Keratinocyte (primary cell): ENCODE results near the gene VAMP2. TPM values are rescaled to one million over a fixed set of nuclear protein-coding genes. Genes with fewer than 3 reads are reported as not detected.

Experiments
- DNase-seq: peaks from one replicate; pipeline ENCODE4 v3.0.0-alpha.2; 2011; ENCODE audit warnings: low read depth, missing footprints, low spot score
- FAIRE-seq: peaks from 2 replicates; lab custom pipeline; 2011; peaks lifted over from hg19 to GRCh38; lab: Jason Lieb, UNC
- H2AFZ ChIP-seq: 2 replicates; pipeline ENCODE4 v1.6.0; 2012; ENCODE audit warnings: low read length, control low read depth, inconsistent platforms; ENCODE audit not compliant: control insufficient read depth
- H3K27ac ChIP-seq: 2 replicates; pipeline ENCODE4 v1.5.1; 2011; ENCODE audit warnings: low read length; ENCODE audit not compliant: control insufficient read depth, insufficient read depth
- H3K27me3 ChIP-seq: 3 replicates; pipeline ENCODE4 v1.6.0; 2011; ENCODE audit warnings: low read length; ENCODE audit not compliant: control insufficient read depth, insufficient read depth; ENCODE audit errors: extremely low read depth
- H3K36me3 ChIP-seq, 2 experiments: 2 replicates in 1 of 2; 3 replicates in 1 of 2; pipeline ENCODE4 v1.5.1; 2011; ENCODE audit warnings: low read length in 2 of 2, mild to moderate bottlenecking in 1 of 2; ENCODE audit not compliant: control insufficient read depth in 2 of 2, insufficient read depth in 2 of 2; ENCODE audit errors: extremely low read depth in 1 of 2
- H3K4me1 ChIP-seq: 3 replicates; pipeline ENCODE4 v1.5.1; 2011; ENCODE audit warnings: low read length; ENCODE audit not compliant: control insufficient read depth, insufficient read depth; ENCODE audit errors: extremely low read depth
- H3K4me2 ChIP-seq: 3 replicates; pipeline ENCODE4 v1.6.0; 2011; ENCODE audit warnings: low read depth, low read length; ENCODE audit not compliant: control insufficient read depth, insufficient read depth; ENCODE audit errors: extremely low read depth
- H3K4me3 ChIP-seq, 3 experiments: fragments of 200-600 bp in 1 of 3; sonication (generic) in 1 of 3; 2 replicates in 2 of 3; 3 replicates in 1 of 3; pipeline ENCODE4 v1.5.1; 2011 to 2016; ENCODE audit warnings: low read length in 3 of 3, mild to moderate bottlenecking in 3 of 3, control low read depth in 2 of 3, inconsistent platforms in 1 of 3, low read depth in 1 of 3, mixed read lengths in 1 of 3, mixed run types in 1 of 3, moderate library complexity in 1 of 3; ENCODE audit not compliant: control insufficient read depth in 2 of 3, insufficient read depth in 2 of 3; ENCODE audit errors: extremely low read depth in 1 of 3
- H3K79me2 ChIP-seq: 2 replicates; pipeline ENCODE4 v1.6.0; 2012; ENCODE audit warnings: low read length; ENCODE audit not compliant: control insufficient read depth, insufficient read depth
- H3K9ac ChIP-seq: 3 replicates; pipeline ENCODE4 v1.6.0; 2011; ENCODE audit warnings: low read length; ENCODE audit not compliant: control insufficient read depth, insufficient read depth; ENCODE audit errors: extremely low read depth
- H3K9me1 ChIP-seq: 3 replicates; pipeline ENCODE4 v1.6.0; 2011; ENCODE audit warnings: low read length; ENCODE audit not compliant: control insufficient read depth, insufficient read depth; ENCODE audit errors: extremely low read depth
- H3K9me3 ChIP-seq: 2 replicates; pipeline ENCODE4 v1.5.1; 2012; ENCODE audit warnings: low read depth, low read length; ENCODE audit not compliant: control insufficient read depth
- H4K20me1 ChIP-seq: 3 replicates; pipeline ENCODE4 v1.6.0; 2011; ENCODE audit warnings: low read length; ENCODE audit not compliant: control insufficient read depth, insufficient read depth; ENCODE audit errors: extremely low read depth
- CTCF ChIP-seq, 3 experiments: IDR thresholded peaks in 1 of 3; conservative IDR thresholded peaks in 1 of 3; optimal IDR thresholded peaks in 1 of 3; 2 replicates in 2 of 3; 3 replicates in 1 of 3; pipeline versions ENCODE3 to v1.5.1; 2011; ENCODE audit warnings: low read length in 3 of 3, mild to moderate bottlenecking in 3 of 3, moderate library complexity in 2 of 3, control low read depth in 1 of 3, inconsistent platforms in 1 of 3; ENCODE audit not compliant: insufficient read depth in 2 of 3; ENCODE audit errors: extremely low read depth in 1 of 3
- EZH2 ChIP-seq: IDR thresholded peaks from one replicate; pipeline ENCODE4 v1.6.1; 2012; ENCODE audit warnings: inconsistent platforms, mild to moderate bottlenecking, low read length, moderate library complexity
- dilution Hi-C: fragments of 300-500 bp; cut with MboI; formaldehyde crosslinking; loops from one replicate; pipeline ENCODE4 v1.7.0; 2020; ENCODE audit warnings: low sequenced_read_pairs; ENCODE audit not compliant: extremely low pct_ligation_motif_present
- polyA plus RNA-seq, 5 experiments: library from polyadenylated mRNA; depleted of rRNA in 3 of 5; stranded (reverse) in 3 of 5; stranded (forward) in 1 of 5; unstranded in 1 of 5; fragments of >200 nt; gene quantifications; 1 replicate in 1 of 5; 2 replicates in 3 of 5; 3 replicates in 1 of 5; pipeline versions ENCODE4 v1.2.1 to v1.2.3, GENCODE V29; 2011 to 2012; ENCODE audit warnings: missing spikeins in 2 of 5, low read depth in 1 of 5, low replicate concordance in 1 of 5

VAMP2 gene
- polyA plus RNA-seq, 1 donor (not counting 4 experiments of a cell fraction or from before 2014, with no cell fraction given): 9.8 TPM

GRCh38 chr17:8176998-8177731 is 14.4 kb upstream of the VAMP2 start:
- DNase-seq (no peak), FAIRE-seq (no peak)
- Histone ChIP-seq H3K4me2 (peak overlapping the region; percentile 94), H2AFZ (peak overlapping the region; percentile 88), H3K4me1 (peaks cover 20% of the 10 kb centered on the region), H3K27ac (no peak overlapping the region), H3K9me3 (no peaks in the 10 kb centered on the region), H3K79me2 (peaks cover 6% of the 10 kb centered on the region), H3K9me1 (no peaks in the 10 kb centered on the region), H3K9ac (peak overlapping the region; percentile 85), H3K27me3 (no peaks in the 10 kb centered on the region), H3K4me3 (peak overlapping the region in 2 of 3 experiments; percentile 77 to 80), H4K20me1 (no peaks in the 10 kb centered on the region), H3K36me3 (no peaks in the 10 kb centered on the region)
- TF ChIP-seq EZH2 (no peak), CTCF (optimal IDR thresholded peaks at IDR 0.05 in 1 of 3, IDR thresholded peaks at IDR 0.05 in 1 of 3, conservative IDR thresholded peaks at IDR 0.05 in 1 of 3; ENCODE audit: extremely low read depth in 1 of 3, insufficient read depth in 2 of 3, low read length in 3 of 3) (no peak)
- dilution Hi-C loops: no loop called here

GRCh38 chr17:8176197-8176940 is 13.6 kb upstream of the VAMP2 start, which contains the start of gene TMEM107:
Gene TMEM107 (minus strand): TSS chr17:8176380. CDS start chr17:8176286, 94 bp downstream.
- Histone ChIP-seq H3K9ac (peak within 1 kb of the TSS; percentile 85), H3K36me3 (no peaks in the 10 kb centered on the region), H3K4me1 (peaks cover 20% of the 10 kb centered on the region), H3K4me2 (peak within 1 kb of the TSS; percentile 94), H2AFZ (peak within 1 kb of the TSS; percentile 88), H4K20me1 (no peaks in the 10 kb centered on the region), H3K4me3 (peak within 1 kb of the TSS; percentile 58 to 80 (median 77)), H3K27me3 (no peaks in the 10 kb centered on the region), H3K79me2 (peaks cover 6% of the 10 kb centered on the region), H3K9me1 (no peaks in the 10 kb centered on the region), H3K9me3 (no peaks in the 10 kb centered on the region), H3K27ac (peak within 1 kb of the TSS; percentile 71)
- DNase-seq (no peak), FAIRE-seq (no peak)
- no peak for TF ChIP-seq EZH2
- no peak for TF ChIP-seq CTCF (optimal IDR thresholded peaks at IDR 0.05 in 1 of 3, IDR thresholded peaks at IDR 0.05 in 1 of 3, conservative IDR thresholded peaks at IDR 0.05 in 1 of 3; ENCODE audit: extremely low read depth in 1 of 3, insufficient read depth in 2 of 3, low read length in 3 of 3)
- dilution Hi-C loops: no loop called here
